A549 (cell line): ENCODE results near the gene LCA5. TPM values are rescaled to one million over a fixed set of nuclear protein-coding genes. Genes with fewer than 3 reads are reported as not detected.

Experiments
- ATAC-seq, 2 experiments: fragments of 200-7000 bp in 1 of 2; fragments of >200 bp in 1 of 2; cut with Nextera tagmentation in 1 of 2; cut with Tn5 transposase in 1 of 2; 3 replicates each; pipeline versions ENCODE4 v1.8.0 to v1.9.1; 2018 to 2020; ENCODE audit warnings: mild to moderate bottlenecking in 1 of 2, moderate library complexity in 1 of 2
- CTCF ChIA-PET: fragments of 300-600 bp; sonication (Branson Sonifier 250); formaldehyde crosslinking; extraction: SDS; loops from one replicate; lab custom pipeline; 2021; ENCODE audit warnings: antibody characterized with exemption, inconsistent platforms; lab: Yijun Ruan, JAX
- POLR2A ChIA-PET: fragments of 350-600 bp; formaldehyde crosslinking; extraction: SDS; loops from one replicate; lab custom pipeline; 2021; ENCODE audit warnings: antibody characterized with exemption, inconsistent platforms; lab: Yijun Ruan, JAX
- DNase-seq, 2 experiments: peaks; one replicate each; pipeline versions ENCODE4 v3.0.0 to v3.0.0-alpha.2; 2011 to 2016; ENCODE audit warnings: low read depth in 1 of 2, low spot score in 1 of 2
- FAIRE-seq: peaks from 2 replicates; lab custom pipeline; 2011; peaks lifted over from hg19 to GRCh38; lab: Jason Lieb, UNC
- H3K27ac ChIP-seq, 2 experiments: fragments of >200 bp; sonication (Bioruptor Twin); formaldehyde crosslinking; 3 replicates each; pipeline ENCODE4 v1.5.1; 2016 to 2017
- H3K4me1 ChIP-seq: fragments of >200 bp; sonication (Bioruptor Twin); formaldehyde crosslinking; 3 replicates; pipeline ENCODE4 v1.6.1; 2016
- H3K4me2 ChIP-seq: fragments of >200 bp; sonication (Bioruptor Twin); formaldehyde crosslinking; 3 replicates; pipeline ENCODE4 v1.6.1; 2016
- H3K4me3 ChIP-seq: fragments of >200 bp; sonication (Bioruptor Twin); formaldehyde crosslinking; 3 replicates; pipeline ENCODE4 v1.5.1; 2016
- H3K9me3 ChIP-seq: fragments of >200 bp; sonication (Bioruptor Twin); formaldehyde crosslinking; 3 replicates; pipeline ENCODE4 v1.6.1; 2016
- EP300 ChIP-seq, 2 experiments: fragments of >200 bp; sonication (Bioruptor Twin); formaldehyde crosslinking; IDR thresholded peaks; 2 replicates in 1 of 2; 3 replicates in 1 of 2; pipeline ENCODE4 v1.6.1; 2016 to 2017
- FOSL2 ChIP-seq, 2 experiments: fragments of 450-650 bp in 1 of 2; fragments of >200 bp in 1 of 2; sonication (Bioruptor Twin) in 1 of 2; formaldehyde crosslinking; IDR thresholded peaks; 2 replicates each; pipeline versions ENCODE4 v1.5.0 to v1.6.1; 2016 to 2020; ENCODE audit warnings: mild to moderate bottlenecking in 1 of 2, moderate library complexity in 1 of 2
- HEYL ChIP-seq: fragments of 250-450 bp; sonication (Bioruptor Pico); IDR thresholded peaks from 2 replicates; pipeline ENCODE4 v1.8.0; 2021; ENCODE audit warnings: mild to moderate bottlenecking, moderate library complexity
- KDM1A ChIP-seq: fragments of 200-600 bp; sonication (generic); IDR thresholded peaks from 2 replicates; pipeline ENCODE4 v1.6.1; 2016; ENCODE audit warnings: low read depth, mild to moderate bottlenecking
- NPAS2 ChIP-seq: fragments of 250-450 bp; sonication (Bioruptor Pico); IDR thresholded peaks from 2 replicates; pipeline ENCODE4 v1.8.0; 2022; ENCODE audit warnings: mild to moderate bottlenecking, moderate library complexity, borderline replicate concordance
- WGBS: methylation state at CpG from one replicate; pipeline ENCODE4 v1.1.6; 2017; ENCODE audit errors: missing lambda C conversion rate; 5-methylcytosine and 5-hydroxymethylcytosine counted together
- polyA plus RNA-seq, 4 experiments: library from polyadenylated mRNA; depleted of rRNA in 3 of 4; stranded (reverse); fragments of >200 nt; fragmentation: RNase III in 1 of 4; extraction: RNeasy Plus Mini Kit Qiagen cat#74134 plus additional on column Dnase treatment in 1 of 4; gene quantifications; 2 replicates in 3 of 4; 3 replicates in 1 of 4; pipeline ENCODE4 v1.2.3, GENCODE V29; 2011 to 2017
- small RNA-seq, 6 experiments: library from RNA; depleted of rRNA; stranded (forward); fragments of <200 nt; gene quantifications; one replicate each; pipeline ENCODE3, GENCODE V24; 2012

Gene LCA5
- polyA plus RNA-seq, 2 of the 4 experiments (the other 2 are of a cell fraction), result 1.2 to 3.0 TPM

DNA sequence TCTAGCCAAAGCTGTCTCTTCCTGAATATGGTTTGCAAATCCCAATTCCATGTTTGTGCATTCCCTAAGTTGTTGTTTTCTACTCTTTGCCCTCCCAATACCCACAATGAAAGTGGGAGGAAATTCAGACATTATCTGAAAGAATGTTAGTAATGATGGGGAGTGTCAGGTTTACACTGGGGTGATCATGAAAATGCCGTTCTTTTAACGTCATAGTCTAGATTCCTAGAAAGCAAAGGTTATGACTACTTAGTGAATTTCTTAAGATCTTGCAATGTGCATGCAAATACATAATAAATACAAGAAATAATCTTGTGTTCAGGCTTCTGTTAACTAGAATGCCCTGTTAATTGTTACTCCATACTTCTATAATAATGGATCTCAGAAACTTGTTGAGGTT lies 101.0 kb downstream of the LCA5 start:
- TF ChIP-seq EP300 (IDR thresholded peaks at IDR 0.05) (peak in 1 of 2 experiments; percentile 26; a peak in 1 of 5 replicates), FOSL2 (IDR thresholded peaks at IDR 0.05) (no peak), FOSL2 (CRISPR knock-in tag; IDR thresholded peaks at IDR 0.05) (0 out of 2 replicates have a peak, but pooled peaks have one; percentile 17), NPAS2 (CRISPR knock-in tag) (no peak)
- TF ChIP-seq, all 56 proteins: peak for 2
- peak; percentile 10 to 31 for DNase-seq
- Histone ChIP-seq H3K4me2 (peak overlapping the region; percentile 49), H3K4me3 (no peak overlapping the region), H3K9me3 (no peaks in the 10 kb centered on the region), H3K27ac (peak overlapping the region in 1 of 2 experiments; percentile 31; a peak in 1 of 6 replicates), H3K4me1 (peaks cover 20% of the 10 kb centered on the region; the same call in 2 of the 3 replicates)
- ATAC-seq, result peak in 1 of 2 experiments; percentile 42; a peak in 1 of 6 replicates
- ChIA-PET POLR2A (no interaction called here), CTCF (no interaction called here)
- FAIRE-seq, result no peak
- 13% methylated on average over 2 of the region's 2 CpGs for WGBS

DNA sequence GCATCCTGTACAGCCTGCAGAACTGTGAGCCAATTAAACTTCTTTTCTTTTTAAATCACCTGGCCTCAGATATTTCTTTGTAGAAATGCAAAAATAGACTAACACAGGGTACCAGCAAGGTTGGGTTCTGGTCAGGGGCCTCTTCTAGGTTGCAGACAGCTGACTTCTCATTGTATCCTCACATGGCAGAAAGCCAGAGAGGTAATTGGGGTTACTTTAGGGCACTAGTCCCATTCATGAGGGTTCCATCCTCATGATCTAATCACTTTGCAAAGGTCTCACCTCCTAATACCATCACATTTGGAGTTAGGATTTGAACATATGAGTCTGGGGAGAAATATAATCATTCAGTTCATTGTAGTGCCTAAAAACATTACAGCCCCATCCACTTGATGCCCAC lies 101.5 kb downstream of the LCA5 start:
- TF ChIP-seq KDM1A (no peak), EP300 (IDR thresholded peaks at IDR 0.05) (no peak), HEYL (CRISPR knock-in tag) (no peak)
- DNase-seq, result no peak
- ChIA-PET CTCF (no interaction called here), POLR2A (no interaction called here)
- H3K9me3 ChIP-seq, result no peaks in the 10 kb centered on the region
- no peak for ATAC-seq
- H3K4me3 ChIP-seq, result no peak overlapping the region
- peak overlapping the region; percentile 49 for H3K4me2 ChIP-seq
- no peak for FAIRE-seq
- peaks cover 20% of the 10 kb centered on the region; the same call in 2 of the 3 replicates for H3K4me1 ChIP-seq
- peak overlapping the region in 1 of 2 experiments; percentile 31; a peak in 1 of 6 replicates for H3K27ac ChIP-seq

Small RNA genes within 50 kb of the gene (small RNA-seq; reads per million reads assigned to genes)
- 0 reads per million in 6 experiments for gene DBIP1

Other genes starting within 250 kb of the LCA5 start
- 1.9 and 2.0 TPM in 2 replicates for gene SH3BGRL2, start 93.9 kb upstream of the LCA5 start, polyA plus RNA-seq (2011; rRNA removed)
- 0.42 to 0.48 TPM (median 0.46 TPM) in 3 replicates for gene SH3BGRL2, start 93.9 kb upstream of the LCA5 start, polyA plus RNA-seq (2017; fragmentation: RNase III; extraction: RNeasy Plus Mini Kit Qiagen cat#74134 plus additional on column Dnase treatment)